GM21381 (cell line): Measurements from ENCODE around the gene GABBR1.

ENCODE experiments used
- ATAC-seq: cut with Tn5 transposase; IDR thresholded peaks from one replicate; pipeline ENCODE4 v1.9.1; 2021; ENCODE audit warnings: mild to moderate bottlenecking, moderate library complexity; ENCODE audit not compliant: unreplicated experiment

GABBR1 gene

DNA sequence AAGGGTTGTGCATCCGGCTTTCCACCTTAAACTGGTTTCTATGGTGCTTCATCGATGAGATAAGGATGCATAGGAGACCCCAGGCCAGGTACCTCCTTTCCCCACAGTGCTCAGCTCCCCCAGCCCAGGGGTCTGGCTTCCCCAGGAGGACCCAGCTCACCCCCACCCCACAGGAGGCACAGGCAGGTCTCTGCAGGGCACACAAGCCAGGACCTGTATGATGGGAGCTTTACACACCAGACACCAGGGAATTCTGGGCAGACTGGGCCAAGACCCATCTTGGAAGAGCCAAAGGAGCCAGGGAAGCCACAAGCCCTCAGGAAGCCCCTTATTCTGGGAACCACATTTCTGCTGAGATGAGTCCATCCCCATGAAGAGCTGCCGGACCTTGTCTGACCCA is 103.0 kb downstream of the GABBR1 start:
- ATAC-seq: no peak

DNA sequence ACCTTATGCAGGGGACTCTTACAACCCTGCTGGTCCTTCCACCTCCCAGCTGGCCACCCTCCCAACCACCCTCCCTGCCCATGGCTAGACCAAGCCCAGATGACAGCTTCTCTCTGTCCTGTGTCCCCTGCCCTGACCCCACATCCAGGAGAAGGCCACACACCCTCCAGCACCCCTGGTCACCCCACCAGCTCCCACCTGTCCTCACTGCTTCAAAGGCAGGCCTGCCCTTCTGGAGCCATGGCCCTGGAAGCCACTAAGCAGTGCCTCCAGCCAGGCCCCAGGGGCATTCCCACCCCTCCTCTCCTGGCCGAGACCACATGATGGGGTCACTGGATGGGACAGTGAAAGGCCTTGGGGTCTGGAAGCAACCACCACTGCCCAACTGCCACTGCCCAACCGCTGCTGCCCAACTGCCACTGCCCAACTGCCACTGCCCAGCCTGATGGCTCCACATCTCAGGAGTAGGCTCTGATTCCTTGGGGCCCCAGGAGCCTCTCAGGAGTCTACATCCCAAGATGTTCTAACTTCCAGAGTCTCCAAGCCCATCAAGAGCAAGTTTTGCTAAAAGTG is 103.9 kb downstream of the GABBR1 start:
- ATAC-seq: no peak

DNA sequence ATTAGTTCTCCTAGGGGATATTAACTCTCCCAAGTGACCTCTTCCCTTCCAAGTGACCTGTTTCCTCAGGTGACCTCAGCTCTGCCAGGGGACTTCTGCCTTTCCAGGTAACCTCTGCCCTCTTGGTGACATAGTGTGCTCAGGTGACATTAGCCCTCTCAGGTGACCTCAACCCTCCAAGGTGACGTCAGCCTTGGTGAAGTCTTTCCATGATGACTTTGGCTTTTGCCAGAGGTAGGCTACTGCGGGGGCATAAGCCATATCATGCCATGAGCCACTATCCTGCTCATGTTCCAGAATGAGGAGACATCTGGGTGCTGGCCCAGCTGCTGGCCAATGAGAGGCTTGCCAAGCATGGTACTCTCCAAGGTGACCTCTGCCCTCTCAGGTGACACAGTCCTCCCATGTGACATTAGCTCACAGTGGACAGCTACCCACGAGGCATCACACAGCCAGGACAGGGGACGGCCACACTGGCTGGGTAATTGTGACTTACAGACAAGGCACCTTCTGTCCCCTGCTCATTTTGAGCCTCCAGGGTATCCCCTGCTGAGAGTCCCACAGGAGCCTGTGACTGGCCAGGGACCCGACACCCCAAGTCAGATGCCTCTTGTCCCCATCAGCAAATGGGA is 104.6 kb downstream of the GABBR1 start:
- no peak for ATAC-seq

DNA sequence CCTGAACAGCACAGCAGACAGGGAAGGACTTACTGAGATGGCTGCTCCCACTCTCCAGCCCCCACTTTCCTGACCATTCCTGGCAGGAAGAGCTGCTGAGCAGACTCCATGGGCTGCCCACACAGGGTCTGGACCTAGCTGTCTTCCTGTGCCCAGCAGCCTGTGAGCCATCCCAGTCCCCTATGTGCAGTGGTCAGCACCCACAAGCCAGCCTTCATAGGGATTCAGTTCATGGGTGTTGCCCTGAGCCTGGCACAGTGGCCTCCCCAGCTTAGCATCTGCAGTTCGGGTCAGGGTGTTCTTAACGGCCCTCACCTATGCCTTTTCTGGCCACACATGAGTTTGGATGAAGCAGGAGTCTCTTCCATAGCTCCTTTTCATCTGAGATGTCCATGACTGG is 105.4 kb downstream of the GABBR1 start:
- ATAC-seq: no peak

DNA sequence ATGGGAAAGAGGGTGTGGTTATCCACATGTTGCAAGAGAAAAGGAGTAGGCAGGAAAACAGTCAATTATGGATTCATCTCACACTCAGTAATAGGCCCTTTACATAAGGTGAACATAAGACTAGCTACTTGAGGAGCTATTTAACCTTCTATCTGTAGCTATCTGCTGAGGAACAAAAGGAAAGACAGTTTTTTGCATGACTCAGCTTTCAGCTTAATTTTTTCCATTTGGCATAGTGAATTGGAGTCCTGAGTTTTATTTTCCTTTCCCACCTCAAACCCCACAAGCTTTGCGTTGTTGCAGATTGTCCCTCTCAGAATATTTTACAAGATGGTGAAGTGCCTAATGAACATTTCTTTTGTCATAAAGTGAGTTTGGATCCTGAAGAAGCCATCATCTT is 105.9 kb downstream of the GABBR1 start:
- ATAC-seq: no peak

DNA sequence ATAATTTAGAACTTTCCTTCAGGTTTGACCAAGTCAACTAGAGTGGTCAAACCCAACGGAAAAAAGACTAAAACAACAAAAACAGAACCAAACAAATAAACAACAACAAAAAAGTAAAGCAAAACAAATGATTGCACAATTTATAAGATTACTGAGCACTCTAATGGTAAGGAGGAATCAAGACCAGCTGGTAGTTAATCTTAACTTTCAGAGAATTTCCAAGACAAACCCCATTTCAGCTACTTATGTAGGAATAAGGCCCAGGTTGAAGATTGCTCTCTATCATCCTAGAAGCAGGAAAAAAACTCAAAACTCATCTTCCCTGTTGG is 107.7 kb downstream of the GABBR1 start:
- no peak for ATAC-seq

DNA sequence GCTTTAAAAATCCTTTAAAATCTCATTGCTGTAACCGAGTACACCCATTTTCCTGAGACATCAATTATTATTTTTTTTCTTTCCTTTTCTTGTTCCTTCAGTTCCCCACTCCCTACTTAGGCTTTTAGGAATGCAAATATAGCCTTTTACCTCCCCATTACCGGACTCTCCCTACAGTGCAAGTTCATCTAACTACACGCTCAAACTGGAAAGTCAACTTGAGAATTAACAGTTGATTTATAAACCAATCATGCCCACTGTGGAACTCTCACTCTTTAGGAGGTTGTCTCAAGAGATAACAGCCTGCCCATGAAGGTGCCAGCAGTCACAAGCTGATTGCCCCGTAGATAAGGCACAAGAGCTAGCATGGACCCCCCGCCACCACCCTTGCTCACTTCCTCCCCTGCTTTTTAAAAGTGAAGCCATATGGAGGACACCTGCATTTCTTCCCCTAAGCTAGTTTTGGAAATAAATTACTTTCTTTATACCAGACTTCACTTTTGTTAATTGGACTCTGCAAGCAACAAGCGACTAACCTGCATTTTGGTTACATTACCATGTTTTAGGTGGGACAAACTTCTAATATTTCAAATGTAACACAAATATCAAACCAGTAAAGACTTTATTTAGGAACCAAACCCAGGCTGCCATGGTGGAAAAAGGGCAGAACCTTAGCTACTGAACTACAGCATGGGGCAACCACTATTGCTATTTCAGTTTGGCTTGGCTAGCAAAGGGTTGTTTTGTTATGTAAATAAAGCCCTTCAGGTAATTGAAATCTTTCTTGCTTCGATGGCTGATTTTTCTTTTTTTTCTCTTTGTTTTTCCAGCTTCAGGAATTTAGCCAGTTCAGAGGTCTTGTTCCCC is 108.3 kb downstream of the GABBR1 start:
- no peak for ATAC-seq

DNA sequence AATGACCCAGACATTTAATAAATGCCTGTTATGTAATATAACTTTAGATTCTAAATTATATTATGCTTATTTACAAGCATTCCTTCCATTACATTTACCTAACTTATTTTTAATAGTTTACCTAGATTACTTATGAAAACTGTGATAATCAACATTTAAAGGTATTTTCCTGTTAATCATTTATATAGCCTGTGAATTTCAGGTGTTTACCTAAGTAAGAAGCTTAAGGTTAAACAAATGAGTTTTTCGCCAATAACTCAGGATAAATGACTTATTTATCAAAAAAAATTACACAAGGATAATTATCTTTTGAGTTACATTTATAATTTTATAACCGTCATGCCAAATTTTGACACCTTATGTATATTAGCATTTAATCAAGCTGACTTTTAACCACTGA is 108.9 kb downstream of the GABBR1 start:
- ATAC-seq: no peak

DNA sequence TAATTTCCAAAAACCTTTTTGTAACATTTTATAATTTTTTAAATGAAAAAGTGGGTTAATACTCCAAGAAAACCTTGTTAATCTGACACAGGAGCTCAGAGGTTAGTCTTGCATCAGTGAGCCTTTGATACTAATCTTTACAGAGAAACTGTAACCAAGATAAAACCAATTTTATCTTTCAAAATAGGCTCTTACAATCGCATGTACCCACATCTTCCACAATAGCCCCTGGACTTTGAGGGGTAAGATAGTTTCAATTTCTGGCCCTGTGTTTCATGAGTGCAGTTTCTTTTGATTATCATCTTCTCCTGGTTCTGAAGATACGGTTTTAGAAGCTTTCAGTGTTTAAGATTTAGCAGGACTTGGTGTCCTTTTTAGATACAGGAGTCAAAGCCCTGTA is 110.8 kb downstream of the GABBR1 start:
- no peak for ATAC-seq

DNA sequence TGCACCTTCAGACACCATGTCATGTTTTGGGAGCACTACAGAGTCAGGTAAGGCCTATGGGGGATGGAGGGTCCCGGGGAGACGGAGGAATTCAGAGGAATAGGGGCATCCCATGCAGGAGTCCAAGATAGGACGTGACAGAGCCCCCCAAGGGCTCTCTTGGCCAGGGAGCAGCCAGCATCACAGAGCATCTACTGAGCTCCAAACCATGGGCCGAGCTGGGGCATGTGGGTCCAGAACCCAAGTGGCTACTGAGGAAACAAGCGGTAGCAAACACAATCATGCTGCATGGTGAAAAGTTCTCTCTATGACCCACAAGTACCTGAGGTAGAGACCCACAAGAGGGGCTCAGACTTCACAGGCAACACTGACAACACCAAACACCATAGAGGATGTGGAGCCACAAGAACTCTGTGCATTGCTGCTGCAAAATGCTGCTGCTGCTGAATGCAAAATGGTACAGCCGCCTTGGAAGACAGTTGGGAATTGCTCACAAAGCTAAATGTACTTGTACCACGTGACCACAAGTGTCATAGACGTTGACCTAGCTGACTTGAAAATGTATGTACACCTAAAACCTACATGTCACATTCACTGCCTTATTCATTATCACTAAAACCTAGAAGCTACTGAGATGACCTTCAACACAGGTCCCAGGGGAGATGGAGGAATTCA is 111.8 kb downstream of the GABBR1 start:
- ATAC-seq: no peak

DNA sequence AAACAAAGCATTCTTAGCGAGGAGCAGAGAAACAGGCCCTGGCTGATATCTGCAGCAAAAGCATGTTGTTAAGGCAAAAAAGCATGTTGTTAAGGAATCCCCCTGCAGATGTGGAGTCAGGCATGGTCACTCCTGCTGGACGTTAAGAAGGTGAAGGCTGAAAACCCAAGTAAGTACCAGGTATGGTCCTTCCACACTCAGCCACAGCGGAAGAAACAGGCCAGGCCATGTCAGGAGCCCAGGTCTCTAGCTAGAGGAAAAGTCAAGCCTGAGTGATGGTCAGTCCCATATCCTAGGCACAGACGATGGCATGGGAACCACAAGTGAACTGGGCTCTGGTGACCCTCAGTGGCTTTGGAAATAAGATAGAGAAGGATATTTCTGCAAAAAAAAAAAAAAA is 112.8 kb downstream of the GABBR1 start:
- no peak for ATAC-seq

DNA sequence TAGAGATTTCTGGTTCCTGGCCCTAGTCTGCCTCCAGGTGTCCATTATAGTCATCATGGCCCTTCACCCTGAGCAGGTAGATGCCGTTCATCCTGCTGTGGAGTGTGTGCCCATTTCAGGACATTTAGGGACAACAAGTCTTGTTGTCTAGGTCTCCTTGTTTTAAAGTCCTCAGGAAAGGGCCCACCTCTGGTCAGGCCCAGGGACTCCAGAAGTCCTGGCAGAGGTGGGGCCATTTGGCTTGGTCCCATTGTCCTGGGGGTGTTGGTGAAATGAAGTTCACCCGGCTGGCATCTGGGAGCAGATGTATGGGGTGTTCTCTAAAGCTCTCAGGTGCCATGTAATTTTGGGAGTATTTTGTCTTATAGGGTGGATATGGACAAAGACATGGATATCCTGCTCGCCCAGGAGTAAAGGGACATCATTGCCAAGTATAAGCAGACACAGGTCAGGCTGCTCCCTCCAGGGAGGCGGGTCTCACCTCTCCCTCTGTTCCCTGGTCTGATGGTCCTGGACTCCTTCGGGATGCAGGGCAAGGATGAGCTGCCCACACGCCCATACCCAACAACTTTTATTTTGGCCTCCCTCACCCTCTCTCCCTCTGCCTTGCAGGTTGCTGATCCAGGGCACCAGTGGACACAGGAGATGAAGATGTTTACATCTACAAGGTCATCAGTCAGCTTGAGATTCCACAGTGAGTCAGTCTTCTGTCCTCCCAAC is 113.5 kb downstream of the GABBR1 start:
- no peak for ATAC-seq

DNA sequence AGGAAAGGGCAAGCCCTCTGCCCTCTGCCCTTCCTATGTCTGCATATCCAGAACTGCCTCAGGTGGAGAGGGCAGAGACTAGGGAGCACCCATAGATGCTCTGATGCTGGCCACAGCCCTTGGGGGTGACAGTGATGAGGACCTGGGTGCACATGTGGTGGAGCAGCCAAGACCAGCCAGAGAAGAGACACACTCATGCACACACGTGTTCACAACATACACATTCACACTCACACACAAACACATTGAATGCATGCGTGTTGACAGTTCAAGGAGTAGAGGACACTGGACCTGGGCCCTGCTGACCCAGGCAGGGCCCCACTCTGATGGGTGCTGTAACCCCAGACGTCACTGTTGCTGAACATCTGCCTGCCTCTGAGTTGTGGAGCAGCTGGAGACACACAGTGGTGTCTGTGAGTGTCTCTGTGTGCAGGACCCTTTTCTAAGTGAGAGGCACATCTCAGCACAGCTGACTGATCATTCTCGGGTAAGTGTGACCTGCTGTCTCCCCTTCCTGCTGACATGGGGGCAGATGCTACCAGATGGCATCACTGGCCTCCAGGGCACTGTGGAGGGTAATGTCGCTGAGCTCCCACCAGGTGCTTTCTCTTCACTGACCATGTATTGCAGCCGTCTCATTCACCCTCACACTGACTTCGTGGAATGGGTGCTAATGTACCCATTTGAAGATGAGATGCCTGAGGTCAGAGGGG is 115.1 kb downstream of the GABBR1 start:
- ATAC-seq: no peak

DNA sequence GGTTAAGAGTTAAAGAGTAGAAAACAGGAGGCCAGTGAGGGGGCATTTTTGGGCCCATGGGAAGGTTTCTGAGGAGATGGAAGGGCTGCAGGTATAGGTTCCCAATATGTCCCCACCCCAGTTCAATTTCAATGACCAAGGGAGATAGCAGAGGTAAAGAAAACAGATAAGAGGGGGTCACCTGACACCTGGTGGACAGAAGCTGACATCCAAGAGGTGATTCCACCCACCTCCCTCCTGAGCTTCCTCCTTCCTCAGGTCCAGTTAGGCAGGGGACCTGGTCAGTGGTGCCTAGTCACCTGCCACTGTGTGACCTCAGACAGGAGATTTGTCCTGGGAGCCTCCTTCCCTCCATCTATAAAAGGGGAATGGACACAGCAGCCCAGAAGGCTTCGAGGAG is 115.7 kb downstream of the GABBR1 start:
- no peak for ATAC-seq

DNA sequence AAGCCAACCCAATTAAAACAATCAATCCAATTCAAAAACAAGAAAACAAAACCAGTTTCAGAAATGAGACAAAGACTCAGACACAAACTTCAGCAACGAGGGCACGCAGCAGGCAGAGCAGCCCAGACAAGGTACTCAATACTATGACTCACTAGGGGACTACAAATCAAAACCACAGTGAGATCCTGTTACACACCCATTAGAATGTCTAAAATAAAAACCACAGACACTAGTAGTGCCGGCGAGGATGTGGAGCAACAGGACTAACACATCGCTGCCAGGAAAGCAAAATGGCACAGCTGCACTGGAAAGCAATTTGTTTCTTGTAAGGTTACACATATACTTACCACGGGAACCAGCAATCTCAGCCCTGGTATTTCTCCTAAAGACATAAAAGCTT is 116.9 kb downstream of the GABBR1 start:
- no peak for ATAC-seq

DNA sequence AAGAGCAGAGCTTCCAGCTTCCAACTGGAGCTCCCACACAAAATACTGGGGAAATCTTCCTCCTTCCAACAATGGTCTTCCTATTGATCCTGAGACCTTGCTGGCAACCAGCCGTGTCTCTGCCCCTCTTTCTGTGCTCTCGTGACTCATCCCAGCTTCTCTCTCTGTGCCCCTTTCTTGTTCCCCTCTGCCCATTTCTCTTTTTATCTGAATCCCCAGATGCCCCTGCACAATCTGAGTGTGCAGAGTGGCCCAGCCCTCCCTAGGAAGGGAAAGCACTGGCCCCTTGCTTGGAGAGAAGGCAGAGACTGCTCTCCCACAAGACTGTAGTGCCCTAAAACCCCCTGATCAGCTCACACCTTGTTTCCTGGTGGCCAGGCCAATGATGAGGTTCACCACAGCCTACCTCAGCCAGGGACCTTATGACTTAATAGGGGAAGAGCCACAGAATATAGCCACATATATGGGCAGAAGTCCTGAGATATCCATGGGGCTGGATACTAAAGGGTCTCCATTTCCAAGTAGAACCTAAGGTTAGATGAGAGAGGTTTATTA is 122.2 kb downstream of the GABBR1 start:
- no peak for ATAC-seq

DNA sequence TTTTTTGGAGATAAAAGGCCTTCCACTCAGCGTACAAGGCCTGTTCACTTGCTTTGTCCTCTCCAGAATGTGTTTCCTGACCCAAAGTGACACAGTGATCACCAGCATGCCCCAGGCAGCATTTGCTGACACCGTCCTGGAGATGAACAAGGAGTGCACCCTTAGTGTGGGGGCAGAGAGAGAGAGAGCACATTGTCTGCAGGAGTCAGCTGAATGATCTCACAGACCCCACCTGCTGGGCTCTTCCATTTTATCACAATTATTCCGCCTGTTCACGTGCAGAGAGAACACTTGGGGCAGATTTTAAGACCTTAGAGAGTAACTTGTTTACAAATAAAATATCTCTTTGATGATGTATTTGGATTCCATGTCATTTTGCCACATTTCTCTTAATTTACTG is 122.8 kb downstream of the GABBR1 start:
- no peak for ATAC-seq
